Sigmoid colon (tissue), 7 donors: Measurements from ENCODE around the gene ALG2. TPM values are rescaled to one million over a fixed set of nuclear protein-coding genes. Genes with fewer than 3 reads are reported as not detected.

Experiments used
- DNase-seq: peaks from one replicate; pipeline ENCODE4 v3.0.0-alpha.2; 2019
- H3K27ac ChIP-seq, 4 donors: fragments of 200-600 bp; sonication (generic); one replicate each; pipeline ENCODE4 v1.5.1; 2016 to 2019; ENCODE audit warnings: mild to moderate bottlenecking in 1 of 4
- H3K27me3 ChIP-seq, 3 donors: fragments of 200-600 bp; sonication (generic); one replicate each; pipeline ENCODE4 v1.5.1; 2019; ENCODE audit warnings: mild to moderate bottlenecking in 1 of 3
- H3K36me3 ChIP-seq, 4 donors: fragments of 200-600 bp; sonication (generic); one replicate each; pipeline ENCODE4 v1.5.1; 2016 to 2019
- H3K4me1 ChIP-seq, 4 donors: fragments of 200-600 bp; sonication (generic); one replicate each; pipeline ENCODE4 v1.5.1; 2017 to 2019
- H3K4me3 ChIP-seq, 4 donors: fragments of 200-600 bp; sonication (generic); one replicate each; pipeline ENCODE4 v1.5.1; 2017 to 2019; ENCODE audit warnings: mild to moderate bottlenecking in 2 of 4, moderate library complexity in 1 of 4
- H3K9me3 ChIP-seq, 4 donors: fragments of 200-600 bp in 3 of 4; sonication (generic) in 3 of 4; one replicate each; pipeline versions ENCODE4 v1.5.1 to v1.6.1; 2013 to 2019
- CTCF ChIP-seq, 4 experiments: fragments of 450-650 bp in 3 of 4; fragments of 200-600 bp in 1 of 4; IDR thresholded peaks; one replicate each; pipeline ENCODE4 v1.5.1; 2016 to 2019; ENCODE audit warnings: antibody characterized with exemption in 4 of 4, mild to moderate bottlenecking in 3 of 4, moderate library complexity in 2 of 4
- EP300 ChIP-seq, 4 donors: sonication (generic); formaldehyde crosslinking; IDR thresholded peaks; one replicate each; pipeline ENCODE4 v1.6.1; 2017; ENCODE audit warnings: antibody characterized with exemption in 4 of 4
- POLR2A ChIP-seq, 2 donors: fragments of 450-650 bp; IDR thresholded peaks; one replicate each; pipeline ENCODE4 v1.6.1; 2016; ENCODE audit warnings: antibody characterized with exemption in 2 of 2, mild to moderate bottlenecking in 2 of 2, moderate library complexity in 2 of 2
- POLR2AphosphoS5 ChIP-seq, 4 donors: sonication (generic); formaldehyde crosslinking; IDR thresholded peaks; one replicate each; pipeline ENCODE4 v1.6.1; 2017; ENCODE audit warnings: antibody characterized with exemption in 4 of 4
- WGBS, 2 donors: extraction: QIAGEN DNeasy Blood & Tissue Kit; methylation state at CpG; one replicate each; pipeline ENCODE4 v1.1.7; 2013; 5-methylcytosine and 5-hydroxymethylcytosine counted together
- intact Hi-C: fragments of 100-400 bp; cut with DNase I; formaldehyde crosslinking; loops from one replicate; pipeline ENCODE4 v1.15.1; 2023
- polyA plus RNA-seq, 3 donors: library from polyadenylated mRNA; stranded (reverse); fragments of 200-250 nt; gene quantifications; one replicate each; pipeline ENCODE4 v1.2.3, GENCODE V29; 2013
- total RNA-seq, 4 donors: library from RNA; depleted of rRNA; stranded (reverse); fragments of >200 nt; gene quantifications; one replicate each; pipeline ENCODE4 v1.1.0, GENCODE V29; 2016
- donor health status: healthy with polysubstance abuse.
- donor health status: Bipolar disorder and iron deficiency.
- donor health status: healthy.

The ALG2 gene
- total and polyA plus RNA-seq, 7 donors = 8.4 to 25.0 (median 18.4) TPM

DNA sequence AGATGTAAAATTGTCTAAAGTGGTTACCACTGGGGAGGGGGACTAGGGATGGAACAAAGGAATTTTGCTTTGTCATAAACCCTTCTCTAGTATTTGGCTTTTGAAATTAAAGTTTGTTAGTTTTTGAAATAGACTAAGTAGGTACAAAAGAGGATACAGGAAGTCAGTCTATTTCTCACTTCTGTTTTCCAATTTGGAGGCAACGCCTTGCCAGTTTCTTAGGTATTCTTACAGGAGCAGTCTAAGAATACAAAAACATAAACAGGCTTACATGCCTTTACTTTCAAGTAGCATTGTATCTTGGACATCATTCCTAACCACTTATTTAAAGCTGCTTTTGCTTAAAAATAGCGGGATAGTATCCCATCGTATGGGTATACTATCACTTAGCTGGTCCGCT, 34.4 kb downstream of the ALG2 start:
- Histone ChIP-seq H3K27ac (no peak overlapping the region), H3K27me3 (no peaks in the 10 kb centered on the region), H3K4me3 (no peak overlapping the region), H3K4me1 (peaks cover 0 to 8% (median 7%) of the 10 kb centered on the region in 4 donors), H3K9me3 (no peaks in the 10 kb centered on the region), H3K36me3 (no peaks in the 10 kb centered on the region)
- no peak for DNase-seq
- TF ChIP-seq POLR2A (IDR thresholded peaks at IDR 0.05) (no peak), POLR2AphosphoS5 (IDR thresholded peaks at IDR 0.05) (no peak), CTCF (IDR thresholded peaks at IDR 0.05) (no peak), EP300 (IDR thresholded peaks at IDR 0.05) (no peak)
- intact Hi-C loops = loop anchor here (10.0 kb wide), 1 partner anchor 1027 kb away; no protein-coding TSS in a partner anchor
- 85 to 91% methylated on average over 4 of the region's 4 CpGs for WGBS, 2 donors

DNA sequence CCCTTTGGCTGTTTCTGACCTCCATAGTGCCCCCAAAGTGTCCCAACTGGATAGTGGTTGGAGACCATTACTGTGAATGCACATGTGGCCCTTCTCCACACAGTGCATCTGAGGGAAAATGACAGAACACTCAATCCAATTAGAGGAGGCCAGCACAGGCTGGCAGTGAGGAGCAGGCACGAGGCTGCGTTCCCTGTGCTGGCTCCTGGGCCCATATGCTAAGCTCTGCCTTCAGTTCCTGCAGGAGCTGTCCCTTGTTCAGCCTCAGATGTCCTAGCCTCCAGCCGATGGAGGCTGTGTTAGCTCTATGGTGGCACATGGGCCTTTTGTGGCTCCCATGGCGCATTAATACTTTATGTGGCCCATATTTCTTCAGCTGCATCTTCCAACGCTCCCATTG, 35.8 kb downstream of the ALG2 start:
- DNase-seq = no peak
- intact Hi-C loops = loop anchor here (2.0 to 10.0 kb wide), 2 partner anchors 35 to 1029 kb away; partner anchors contain the start of gene ALG2
- WGBS, 2 donors = 95 to 96% methylated on average over 5 of the region's 5 CpGs
- no peak for TF ChIP-seq POLR2AphosphoS5 (IDR thresholded peaks at IDR 0.05)
- no peak for TF ChIP-seq POLR2A (IDR thresholded peaks at IDR 0.05)
- no peak for TF ChIP-seq EP300 (IDR thresholded peaks at IDR 0.05)
- TF ChIP-seq CTCF (IDR thresholded peaks at IDR 0.05) = no peak
- Histone ChIP-seq H3K27me3 (no peaks in the 10 kb centered on the region), H3K27ac (no peak overlapping the region), H3K4me3 (no peak overlapping the region), H3K36me3 (no peaks in the 10 kb centered on the region), H3K9me3 (no peaks in the 10 kb centered on the region), H3K4me1 (peaks cover 0 to 8% (median 7%) of the 10 kb centered on the region in 4 donors)

DNA sequence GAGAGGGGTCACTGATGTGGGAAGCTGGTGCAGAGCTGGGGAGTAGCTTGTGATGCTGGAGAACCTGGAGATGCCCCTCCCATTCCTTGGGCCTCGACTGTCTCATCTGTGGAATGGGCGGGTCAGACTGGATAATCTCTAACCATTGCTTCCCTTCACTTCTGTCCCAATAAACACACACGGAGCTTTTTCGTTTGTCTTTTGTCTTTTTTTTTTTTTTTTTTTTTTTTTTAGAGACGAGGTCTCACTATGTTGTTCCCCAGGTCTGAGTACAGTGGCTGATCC, 36.5 kb downstream of the ALG2 start:
- DNase-seq = no peak
- no peak overlapping the region for H3K4me3 ChIP-seq
- 55 to 90% methylated on average over 5 of the region's 5 CpGs for WGBS, 2 donors

DNA sequence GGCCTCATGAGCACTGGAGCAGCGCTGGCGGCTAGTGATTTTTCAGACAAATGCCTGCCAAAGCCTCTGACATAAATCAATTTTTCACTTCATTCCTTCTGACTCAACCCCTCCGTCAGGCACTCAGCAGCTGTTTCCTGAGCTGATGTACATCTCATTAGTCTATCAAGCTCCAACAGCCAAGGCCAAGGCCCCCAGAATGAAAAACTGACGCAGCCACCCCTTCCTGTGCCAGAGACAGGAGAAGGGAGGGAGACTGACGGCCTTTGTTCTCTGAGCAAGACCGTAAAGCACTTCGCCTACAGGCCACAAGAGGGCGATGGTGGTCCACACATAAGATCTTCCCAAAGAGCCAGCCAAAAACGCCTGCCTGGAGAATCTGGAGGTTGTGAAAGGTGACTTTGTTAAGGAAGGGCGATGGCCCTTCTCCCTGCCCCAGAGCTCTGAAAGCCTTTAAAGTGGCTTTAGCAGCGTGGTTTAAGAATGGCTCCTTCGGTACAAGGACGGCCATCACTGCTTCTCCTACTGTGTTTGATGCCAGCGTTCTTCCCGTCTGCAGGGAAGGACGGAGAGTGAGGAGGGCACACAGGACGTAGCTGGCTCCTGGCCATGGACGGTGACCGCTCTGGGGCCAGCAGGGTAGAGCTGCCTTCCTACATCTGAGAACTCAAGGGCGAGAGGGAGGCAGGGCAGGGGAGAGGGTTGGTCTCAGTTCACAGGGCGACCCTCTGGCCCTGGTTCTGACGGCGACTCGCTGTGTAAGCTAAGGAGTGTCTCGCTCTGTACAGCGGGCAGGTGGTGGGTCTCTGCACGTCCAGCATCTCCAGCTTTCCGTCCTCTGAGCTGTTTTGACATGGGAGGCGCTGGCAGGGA, 37.0 kb downstream of the ALG2 start:
- no peak overlapping the region for H3K27ac ChIP-seq
- no peaks in the 10 kb centered on the region for H3K9me3 ChIP-seq
- TF ChIP-seq EP300 (IDR thresholded peaks at IDR 0.05) (no peak), POLR2A (IDR thresholded peaks at IDR 0.05) (no peak), POLR2AphosphoS5 (IDR thresholded peaks at IDR 0.05) (peak in 1 of 4 donors; percentile 40), CTCF (IDR thresholded peaks at IDR 0.05) (peak; percentile 77 to 93 (median 84))
- H3K36me3 ChIP-seq = no peaks in the 10 kb centered on the region
- peak; percentile 93 for DNase-seq
- intact Hi-C loops = loop anchor here (2.0 to 10.0 kb wide), 3 partner anchors 36 to 1413 kb away; partner anchors contain the start of gene ALG2
- H3K4me1 ChIP-seq = peaks cover 0 to 8% (median 7%) of the 10 kb centered on the region in 4 donors
- H3K27me3 ChIP-seq = no peaks in the 10 kb centered on the region
- peak overlapping the region in 3 of 4 donors; percentile 31 to 40 (median 32) for H3K4me3 ChIP-seq
- 14 to 40% methylated on average over 29 of the region's 29 CpGs for WGBS, 2 donors

More for the DNA sequence above, 36.5 kb downstream of the ALG2 start:
- Histone ChIP-seq H3K9me3 (no peaks in the 10 kb centered on the region), H3K36me3 (no peaks in the 10 kb centered on the region), H3K27me3 (no peaks in the 10 kb centered on the region), H3K4me1 (peaks cover 0 to 8% (median 7%) of the 10 kb centered on the region in 4 donors), H3K27ac (no peak overlapping the region)
- intact Hi-C loops = loop anchor here (2.0 to 10.0 kb wide), 2 partner anchors 36 to 1030 kb away; partner anchors contain the start of gene ALG2
- TF ChIP-seq EP300 (IDR thresholded peaks at IDR 0.05) (no peak), POLR2A (IDR thresholded peaks at IDR 0.05) (no peak), POLR2AphosphoS5 (IDR thresholded peaks at IDR 0.05) (no peak), CTCF (IDR thresholded peaks at IDR 0.05) (no peak)
